ENCODE measurements around the gene STXBP3. TPM values are rescaled to one million over a fixed set of nuclear protein-coding genes. Genes with fewer than 3 reads are reported as not detected.

STXBP3 gene
- total and polyA plus RNA-seq, 9 of the 15 experiments (the other 6 are each of a cell fraction or from before 2014, with no cell fraction given), result 32.5 to 52.5 (median 39.2) TPM

GRCh38 chr1:108719656-108720435 is 26.6 kb upstream of the STXBP3 start (continued):
- no peak for TF ChIP-seq CREB5 (CRISPR knock-in tag; IDR thresholded peaks at IDR 0.05)

GRCh38 chr1:108722292-108722691 is 24.2 kb upstream of the STXBP3 start:
- no peak overlapping the region for H3K4me2 ChIP-seq (ENCODE audit: insufficient read depth, low read length)
- in situ Hi-C loops (cut with MboI) (no loop called here), intact Hi-C loops (cut with micrococcal nuclease) (no loop called here)
- CTCF ChIA-PET (ENCODE audit: low intra/inter-chr PET ratio), result no interaction called here
- ATAC-seq, result no peak; the same call in 2 of the 3 replicates
- no peak for DNase-seq (ENCODE audit: extremely low read depth in 1 of 4, low spot score in 3 of 4)
- H3K9me1 ChIP-seq (ENCODE audit: control insufficient read depth, insufficient read depth, low read length), result no peaks in the 10 kb centered on the region
- 26% methylated on average over 6 of the region's 6 CpGs for WGBS (ENCODE audit: insufficient coverage, low coverage, missing lambda C conversion rate)
- H3K27me3 ChIP-seq (ENCODE audit: control insufficient read depth in 2 of 2, insufficient read depth in 2 of 2, low read length in 2 of 2), result peaks cover 14 to 15% of the 10 kb centered on the region in 2 experiments; a peak in 4 of 5 replicates
- no peak overlapping the region for H3K9ac ChIP-seq (ENCODE audit: insufficient read depth in 1 of 2, low read depth in 2 of 2, low read length in 2 of 2)
- no peak overlapping the region for H2AFZ ChIP-seq (ENCODE audit: low read depth, low read length)
- no peaks in the 10 kb centered on the region for H3K79me2 ChIP-seq (ENCODE audit: control insufficient read depth, insufficient read depth, low read length)
- BruUV-seq (replicated peaks), result no TSS peak
- no peak overlapping the region for H3K4me3 ChIP-seq
- no peaks in the 10 kb centered on the region for H3K9me3 ChIP-seq (replicated peaks; ENCODE audit: control insufficient read depth, insufficient read depth, low read depth, low read length)
- no peak overlapping the region for H3K27ac ChIP-seq (ENCODE audit: extremely low read depth, low read depth, low read length)
- no peak for FAIRE-seq
- peaks cover 0 to 10% of the 10 kb centered on the region in 2 experiments; a peak in 3 of 5 replicates for H3K4me1 ChIP-seq (replicated peaks in 1 of 2; ENCODE audit: control insufficient read depth in 2 of 2, insufficient read depth in 2 of 2, low read length in 2 of 2)
- TF ChIP-seq DMBX1 (CRISPR knock-in tag; IDR thresholded peaks at IDR 0.05; ENCODE audit: borderline replicate concordance), result no peak
- TF ChIP-seq CC2D1A (IDR thresholded peaks at IDR 0.05), result no peak
- no peak for TF ChIP-seq MLX (CRISPR knock-in tag; conservative IDR thresholded peaks at IDR 0.05)
- TF ChIP-seq SMARCC2 (IDR thresholded peaks at IDR 0.05; ENCODE audit: low read depth), result no peak
- no peak for TF ChIP-seq CAMTA2 (CRISPR knock-in tag; conservative IDR thresholded peaks at IDR 0.05)
- TF ChIP-seq CREB3 (tag; conservative IDR thresholded peaks at IDR 0.05; ENCODE audit: low read depth), result no peak
- no peak for TF ChIP-seq ZNF124 (CRISPR knock-in tag; IDR thresholded peaks at IDR 0.05)
- no peak for TF ChIP-seq ZNF764 (CRISPR knock-in tag; IDR thresholded peaks at IDR 0.05; ENCODE audit: low read depth)
- no peak for TF ChIP-seq NBN (IDR thresholded peaks at IDR 0.05; ENCODE audit: low read depth)
- no peak for TF ChIP-seq ZZZ3 (IDR thresholded peaks at IDR 0.05)
- no peak for TF ChIP-seq ZNF778 (CRISPR knock-in tag; IDR thresholded peaks at IDR 0.05)
- H4K20me1 ChIP-seq (replicated peaks; ENCODE audit: control insufficient read depth, insufficient read depth, low read length), result no peaks in the 10 kb centered on the region
- POLR2A ChIA-PET, result interaction anchor here (3.9 kb wide), 1 partner anchor 17 kb away, joined by 12 read pairs; no protein-coding TSS in a partner anchor
- H3K36me3 ChIP-seq (ENCODE audit: control insufficient read depth, insufficient read depth, low read length), result no peaks in the 10 kb centered on the region
